Vagina (tissue), 2 donors: Measurements from ENCODE around the gene RAPH1.

Experiments used
- CTCF ChIP-seq, 3 experiments: fragments of 450-650 bp in 2 of 3; fragments of 200-600 bp in 1 of 3; sonication (generic) in 1 of 3; IDR thresholded peaks; one replicate each; pipeline ENCODE4 v1.5.1; 2017 to 2019; ENCODE audit warnings: antibody characterized with exemption in 3 of 3, mild to moderate bottlenecking in 2 of 3, moderate library complexity in 2 of 3
- POLR2AphosphoS5 ChIP-seq, 2 donors: sonication (generic); formaldehyde crosslinking; IDR thresholded peaks; one replicate each; pipeline ENCODE4 v1.9.0; 2017; ENCODE audit warnings: antibody characterized with exemption in 2 of 2, mild to moderate bottlenecking in 2 of 2, low read depth in 1 of 2; ENCODE audit not compliant: insufficient read depth in 1 of 2

GRCh38 chr2:203404996-203405395 lies 130.1 kb downstream of the RAPH1 start:
- no peak for TF ChIP-seq CTCF (IDR thresholded peaks at IDR 0.05)
- no peak for TF ChIP-seq POLR2AphosphoS5 (IDR thresholded peaks at IDR 0.05; ENCODE audit: insufficient read depth in 1 of 2, low read depth in 1 of 2)
